PFSK-1 (cell line): Measurements from ENCODE around the gene SSUH2.

Experiments used
- FOXP2 ChIP-seq: optimal IDR thresholded peaks from 2 replicates; pipeline ENCODE3; 2011; ENCODE audit warnings: borderline replicate concordance, control low read depth, inconsistent platforms; ENCODE audit not compliant: insufficient read depth; ENCODE audit errors: extremely low read length, extremely low read depth
- POLR2AphosphoS5 ChIP-seq: IDR thresholded peaks from 2 replicates; pipeline ENCODE4 v1.6.1; 2012; ENCODE audit warnings: low read depth, mild to moderate bottlenecking, control low read depth, low read length, moderate library complexity
- REST ChIP-seq, 2 experiments: IDR thresholded peaks; 2 replicates each; pipeline versions ENCODE4 v1.6.1 to v1.8.0; 2011 to 2012; ENCODE audit warnings: low read depth in 2 of 2, low read length in 2 of 2, control low read depth in 1 of 2, inconsistent platforms in 1 of 2, mild to moderate bottlenecking in 1 of 2, moderate library complexity in 1 of 2; ENCODE audit not compliant: insufficient read depth in 1 of 2
- TAF1 ChIP-seq: IDR thresholded peaks from 2 replicates; pipeline ENCODE4 v1.6.1; 2012; ENCODE audit warnings: low read length, control low read depth, borderline replicate concordance; ENCODE audit not compliant: insufficient read depth

GRCh38 chr3:8660175-8661118, 15.8 kb upstream of the SSUH2 start:
- TF ChIP-seq REST (IDR thresholded peaks at IDR 0.05; ENCODE audit: insufficient read depth in 1 of 2, low read depth in 2 of 2, low read length in 2 of 2) (no peak), POLR2AphosphoS5 (no peak), FOXP2 (no peak), TAF1 (no peak)
